HG03196 (cell line): ENCODE measurements around the gene DENND6A.

Experiments used
- ATAC-seq: cut with Tn5 transposase; IDR thresholded peaks from one replicate; pipeline ENCODE4 v1.9.1; 2021; ENCODE audit not compliant: unreplicated experiment

DENND6A gene

DNA sequence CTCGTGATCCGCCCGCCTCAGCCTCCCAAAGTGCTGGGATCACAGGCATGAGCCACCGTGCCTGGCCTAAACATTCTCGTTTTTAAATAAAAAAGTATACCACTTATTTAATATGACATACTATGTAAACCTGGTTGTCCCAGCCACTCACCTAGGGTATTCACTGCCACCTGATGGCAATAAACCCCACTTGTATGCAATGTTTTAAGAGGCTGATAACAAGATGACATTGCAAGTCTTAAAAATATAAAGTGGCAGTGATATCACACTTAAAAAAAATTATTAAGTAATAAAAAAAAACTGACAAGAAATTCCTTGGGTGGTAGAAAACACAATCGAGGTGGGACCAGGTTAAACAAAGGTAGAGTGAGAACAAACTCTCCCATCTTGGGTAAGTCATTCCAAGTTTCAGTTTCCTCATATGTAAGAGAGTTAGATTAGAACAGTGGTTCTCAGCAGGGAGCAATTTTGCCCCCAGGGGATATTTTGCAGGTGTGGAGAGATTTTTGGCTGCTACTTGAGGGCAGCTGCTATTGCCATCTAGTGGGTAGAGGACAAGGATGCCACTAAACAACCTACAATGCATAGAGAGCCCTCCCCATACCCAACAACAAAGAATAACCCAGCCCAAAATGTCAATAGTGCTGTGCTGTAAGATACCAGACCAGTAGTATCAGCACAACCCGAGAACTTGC is 110.3 kb downstream of the DENND6A start:
- no peak for ATAC-seq

DNA sequence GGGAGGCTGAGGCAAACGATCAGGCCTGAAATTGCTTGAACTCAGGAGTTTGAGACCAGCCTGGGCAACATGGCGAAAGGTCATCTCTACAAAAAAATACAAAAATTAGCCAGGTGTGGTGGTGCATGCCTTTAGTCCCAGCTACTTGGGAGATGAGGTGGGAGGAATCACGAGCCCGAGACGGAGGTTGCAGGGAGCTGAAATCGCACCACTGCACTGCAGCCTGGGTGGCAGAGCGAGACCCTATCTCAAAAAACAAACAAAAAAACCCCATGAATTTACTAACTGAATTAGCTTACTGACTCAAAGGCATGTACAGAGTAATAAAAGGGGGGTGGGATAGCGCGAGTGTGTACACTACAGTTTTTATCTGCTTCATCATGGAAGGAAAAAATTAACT is 115.1 kb downstream of the DENND6A start:
- no peak for ATAC-seq

DNA sequence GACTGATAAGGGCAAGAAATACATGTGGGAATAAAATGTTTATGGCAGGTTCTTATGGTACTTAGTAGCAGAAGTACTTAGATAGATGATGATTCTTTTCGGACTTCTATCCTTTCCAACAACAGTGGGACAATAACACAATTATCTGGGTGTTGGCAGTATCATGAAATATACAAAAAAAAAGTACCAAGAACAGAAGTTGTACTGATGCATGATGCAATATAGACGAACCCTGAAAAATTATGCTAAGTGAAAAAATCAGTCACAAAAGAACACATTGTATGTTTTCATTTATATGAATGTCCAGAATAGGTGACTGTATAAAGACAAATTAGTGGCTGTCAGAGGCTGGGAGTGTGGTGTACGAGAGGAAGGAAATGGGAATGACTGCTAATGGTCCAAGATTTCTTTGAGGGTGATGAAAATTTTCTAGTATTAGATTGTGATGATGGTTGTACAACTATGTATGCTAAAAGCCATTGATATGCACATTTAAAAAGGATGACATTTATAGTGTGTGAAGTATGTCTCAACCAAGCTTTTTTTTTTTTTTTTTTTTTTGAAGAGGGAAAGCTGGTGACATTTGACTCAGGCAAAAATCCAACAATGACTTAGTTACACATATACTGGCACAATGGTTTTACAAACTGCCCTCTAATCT is 116.8 kb downstream of the DENND6A start:
- ATAC-seq = no peak
